Nephron progenitor cell (in vitro differentiated cells): Measurements from ENCODE around the gene KHDRBS1.

Experiments
- DNase-seq: peaks from one replicate; pipeline ENCODE4 v3.0.0; 2021
- H3K27ac Mint-ChIP-seq: 2 replicates; pipeline ENCODE4 v1.8.0; 2021; ENCODE audit warnings: mild to moderate bottlenecking, moderate library complexity, mixed read lengths
- H3K27me3 Mint-ChIP-seq: 2 replicates; pipeline ENCODE4 v1.8.0; 2021; ENCODE audit warnings: mild to moderate bottlenecking, low read depth, mixed read lengths; ENCODE audit not compliant: poor library complexity
- H3K36me3 Mint-ChIP-seq: 2 replicates; pipeline ENCODE4 v1.8.0; 2021; ENCODE audit warnings: low read depth, mixed read lengths
- H3K4me1 Mint-ChIP-seq: 2 replicates; pipeline ENCODE4 v1.8.0; 2021; ENCODE audit warnings: mixed read lengths
- H3K4me3 Mint-ChIP-seq: 2 replicates; pipeline ENCODE4 v1.8.0; 2021; ENCODE audit warnings: mild to moderate bottlenecking, moderate library complexity, mixed read lengths
- H3K9me3 Mint-ChIP-seq: 2 replicates; pipeline ENCODE4 v1.8.0; 2021; ENCODE audit warnings: mild to moderate bottlenecking, moderate library complexity, mixed read lengths
- TF ChIP-seq, protein P1 (sequence below): fragments of 200-600 bp; sonication (generic); IDR thresholded peaks from 2 replicates; pipeline ENCODE4 v1.5.0; 2021; ENCODE audit warnings: antibody characterized with exemption

The KHDRBS1 gene

DNA sequence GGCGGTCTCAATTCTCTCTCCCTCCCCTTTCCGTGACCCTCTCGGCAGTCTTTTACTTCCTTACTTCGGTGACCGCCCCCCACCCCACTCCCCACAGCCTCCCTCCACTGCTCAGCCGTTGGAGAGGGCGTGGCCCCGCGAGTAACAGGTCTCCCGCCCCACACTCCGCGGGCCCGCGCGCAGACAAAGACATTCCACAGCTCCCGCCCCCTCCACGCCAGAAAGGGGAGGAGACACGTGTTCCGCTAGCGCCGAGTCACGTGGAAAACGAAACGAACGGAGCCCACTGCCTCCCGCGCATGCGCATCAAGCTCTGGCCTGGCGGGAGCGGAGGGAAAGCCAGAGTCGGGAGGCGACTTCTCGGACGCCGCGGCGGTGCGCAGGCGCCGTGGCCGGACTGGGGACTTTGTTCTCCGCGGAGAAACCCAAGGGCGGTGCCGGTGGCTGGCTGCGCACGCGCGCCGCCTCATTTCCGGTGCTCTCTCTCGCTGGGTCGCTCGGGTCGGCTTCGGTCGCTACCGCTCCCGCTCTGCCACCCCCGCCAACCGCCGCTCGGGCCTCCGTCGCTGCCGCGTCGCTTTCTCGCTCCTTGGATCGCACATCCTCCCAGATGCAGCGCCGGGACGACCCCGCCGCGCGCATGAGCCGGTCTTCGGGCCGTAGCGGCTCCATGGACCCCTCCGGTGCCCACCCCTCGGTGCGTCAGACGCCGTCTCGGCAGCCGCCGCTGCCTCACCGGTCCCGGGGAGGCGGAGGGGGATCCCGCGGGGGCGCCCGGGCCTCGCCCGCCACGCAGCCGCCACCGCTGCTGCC, at the start of gene KHDRBS1:
Gene KHDRBS1 (plus strand): TSS at position 483 of the 813 bp plus-strand sequence. CDS start 128 bp downstream, at position 611.
- peak within 1 kb of the TSS; percentile 99 for H3K27ac Mint-ChIP-seq

DNA sequence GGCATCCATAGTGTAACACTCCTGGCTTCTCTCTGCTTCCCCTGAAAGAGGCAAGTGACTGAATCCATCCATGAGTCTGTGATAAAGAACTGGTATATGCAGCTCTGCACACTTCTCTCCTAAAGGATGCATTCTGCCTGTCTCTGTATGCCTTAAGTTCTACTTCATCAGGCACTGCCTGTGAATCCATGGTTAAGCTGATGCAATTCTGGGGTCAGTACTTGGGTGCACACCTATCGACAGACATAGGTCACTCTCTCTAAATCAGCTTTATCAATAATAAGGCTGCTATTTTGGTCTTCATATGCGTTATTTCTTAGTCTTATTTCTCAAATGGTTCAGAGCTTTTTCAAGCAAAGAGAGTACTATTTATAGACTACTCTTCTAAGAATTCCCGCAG, 42.8 kb upstream of the KHDRBS1 start:
- Mint-ChIP-seq H3K27ac (peak overlapping the region; percentile 49), H3K4me3 (no peak overlapping the region), H3K4me1 (peaks cover 4% of the 10 kb centered on the region), H3K36me3 (no peaks in the 10 kb centered on the region), H3K9me3 (no peaks in the 10 kb centered on the region), H3K27me3 (peaks cover 40% of the 10 kb centered on the region)
- TF ChIP-seq, protein P1, sequence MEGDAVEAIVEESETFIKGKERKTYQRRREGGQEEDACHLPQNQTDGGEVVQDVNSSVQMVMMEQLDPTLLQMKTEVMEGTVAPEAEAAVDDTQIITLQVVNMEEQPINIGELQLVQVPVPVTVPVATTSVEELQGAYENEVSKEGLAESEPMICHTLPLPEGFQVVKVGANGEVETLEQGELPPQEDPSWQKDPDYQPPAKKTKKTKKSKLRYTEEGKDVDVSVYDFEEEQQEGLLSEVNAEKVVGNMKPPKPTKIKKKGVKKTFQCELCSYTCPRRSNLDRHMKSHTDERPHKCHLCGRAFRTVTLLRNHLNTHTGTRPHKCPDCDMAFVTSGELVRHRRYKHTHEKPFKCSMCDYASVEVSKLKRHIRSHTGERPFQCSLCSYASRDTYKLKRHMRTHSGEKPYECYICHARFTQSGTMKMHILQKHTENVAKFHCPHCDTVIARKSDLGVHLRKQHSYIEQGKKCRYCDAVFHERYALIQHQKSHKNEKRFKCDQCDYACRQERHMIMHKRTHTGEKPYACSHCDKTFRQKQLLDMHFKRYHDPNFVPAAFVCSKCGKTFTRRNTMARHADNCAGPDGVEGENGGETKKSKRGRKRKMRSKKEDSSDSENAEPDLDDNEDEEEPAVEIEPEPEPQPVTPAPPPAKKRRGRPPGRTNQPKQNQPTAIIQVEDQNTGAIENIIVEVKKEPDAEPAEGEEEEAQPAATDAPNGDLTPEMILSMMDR: no peak
- no peak for DNase-seq

More for the DNA sequence above, at the start of gene KHDRBS1:
- peaks cover 6% of the 10 kb centered on the region for H3K9me3 Mint-ChIP-seq
- H3K36me3 Mint-ChIP-seq: peaks cover 31% of the 10 kb centered on the region
- peak within 1 kb of the TSS; percentile 95 for H3K4me3 Mint-ChIP-seq
- peaks cover 35% of the 10 kb centered on the region for H3K4me1 Mint-ChIP-seq
- peaks cover 5% of the 10 kb centered on the region for H3K27me3 Mint-ChIP-seq
- TF ChIP-seq, protein P1: no peak
- peak; percentile 99 for DNase-seq

GRCh38 chr1:31976401-31976800, 37.3 kb upstream of the KHDRBS1 start:
- H3K4me3 Mint-ChIP-seq: no peak overlapping the region
- peaks cover 19% of the 10 kb centered on the region for H3K27me3 Mint-ChIP-seq
- TF ChIP-seq, protein P1: no peak
- peak overlapping the region; percentile 72 for H3K27ac Mint-ChIP-seq
- no peaks in the 10 kb centered on the region for H3K9me3 Mint-ChIP-seq
- H3K36me3 Mint-ChIP-seq: no peaks in the 10 kb centered on the region
- peaks cover 21% of the 10 kb centered on the region for H3K4me1 Mint-ChIP-seq
- DNase-seq: no peak

GRCh38 chr1:31977385-31978131, 36.1 kb upstream of the KHDRBS1 start:
- peaks cover 32% of the 10 kb centered on the region for H3K4me1 Mint-ChIP-seq
- TF ChIP-seq, protein P1: no peak
- H3K4me3 Mint-ChIP-seq: no peak overlapping the region
- no peak overlapping the region for H3K27ac Mint-ChIP-seq
- peaks cover 12% of the 10 kb centered on the region for H3K27me3 Mint-ChIP-seq
- H3K9me3 Mint-ChIP-seq: no peaks in the 10 kb centered on the region
- no peak for DNase-seq
- no peaks in the 10 kb centered on the region for H3K36me3 Mint-ChIP-seq

- no peak for DNase-seq
- no peak overlapping the region for H3K4me3 Mint-ChIP-seq
Observed at GRCh38 chr1:31978843-31979400, 34.7 kb upstream of the KHDRBS1 start.

More at GRCh38 chr1:31978843-31979400, 34.7 kb upstream of the KHDRBS1 start:
- Mint-ChIP-seq H3K4me1 (peaks cover 35% of the 10 kb centered on the region), H3K9me3 (no peaks in the 10 kb centered on the region), H3K36me3 (no peaks in the 10 kb centered on the region), H3K27ac (no peak overlapping the region), H3K27me3 (peaks cover 9% of the 10 kb centered on the region)
- TF ChIP-seq, protein P1: no peak
